G401 (cell line): ENCODE results near the gene TARBP1. TPM values are rescaled to one million over a fixed set of nuclear protein-coding genes. Genes with fewer than 3 reads are reported as not detected.
A peak's percentile ranks its signal among the peaks of the same experiment; 100 is the strongest.
"Not testable (repeated sequence)": the region's sequence is repeated elsewhere in the genome, so short reads cannot be mapped to it uniquely, and the experiment has no call there.

Source experiments
- DNase-seq: peaks from one replicate; pipeline ENCODE4 v3.0.0-alpha.2; 2015; ENCODE audit warnings: low spot score
- in situ Hi-C: cut with HindIII; loops from 2 replicates; pipeline ENCODE4 v1.10.0; 2016; ENCODE audit warnings: low sequenced_read_pairs, mixed read lengths
- total RNA-seq: library from RNA; depleted of rRNA; stranded (reverse); fragments of >200 nt; shearing (Covaris generic); gene quantifications from 2 replicates; pipeline ENCODE4 v1.2.3, GENCODE V29; 2014; rRNA removed

TARBP1 gene
- 19.8 and 21.7 TPM in 2 replicates for total RNA-seq

GRCh38 chr1:234478481-234479309 lies at the start of gene TARBP1:
TSS of gene TARBP1 (minus strand) at chr1:234479179. CDS start at chr1:234479103, 76 bp downstream.
- peak; percentile 74 for DNase-seq
- in situ Hi-C loops = no loop called here

DNA sequence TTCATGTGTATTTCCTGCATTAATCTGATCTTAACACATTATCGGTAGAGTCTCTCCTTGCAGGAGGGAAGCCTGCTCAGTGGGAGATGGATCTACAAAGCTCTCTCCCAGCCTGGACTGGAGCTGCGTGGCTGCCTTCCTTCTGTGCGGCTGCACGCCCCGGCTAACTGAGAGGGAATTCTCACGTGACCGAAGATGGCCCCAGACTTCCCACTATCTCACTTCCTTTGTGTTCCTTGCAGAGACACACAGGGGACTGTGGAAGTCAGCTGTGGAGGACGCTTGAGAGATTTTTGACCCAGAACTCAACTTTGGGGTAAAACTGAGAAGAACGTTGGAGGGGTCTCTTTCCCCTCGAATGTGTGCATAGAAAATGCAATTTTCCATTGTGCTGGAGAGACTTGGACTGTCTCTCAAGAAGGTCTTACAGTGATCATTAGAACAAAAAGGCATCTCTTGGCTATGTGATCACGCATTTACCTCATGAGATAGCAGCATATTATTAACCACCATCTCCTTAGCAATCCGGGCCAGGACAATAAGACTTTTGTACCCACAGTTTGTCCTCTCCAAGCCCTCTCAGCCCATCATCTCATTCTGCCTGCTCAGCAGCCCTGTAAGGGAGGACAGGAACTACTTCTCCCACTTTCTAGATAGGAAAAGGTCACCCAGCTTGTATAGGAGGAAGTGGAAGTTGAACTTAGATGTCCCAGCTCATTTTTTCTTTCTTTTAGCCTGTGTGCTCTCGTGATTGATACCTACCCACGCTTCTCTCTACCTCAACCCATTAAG lies 49.3 kb upstream of the TARBP1 start:
- DNase-seq = no peak
- in situ Hi-C loops = no loop called here

DNA sequence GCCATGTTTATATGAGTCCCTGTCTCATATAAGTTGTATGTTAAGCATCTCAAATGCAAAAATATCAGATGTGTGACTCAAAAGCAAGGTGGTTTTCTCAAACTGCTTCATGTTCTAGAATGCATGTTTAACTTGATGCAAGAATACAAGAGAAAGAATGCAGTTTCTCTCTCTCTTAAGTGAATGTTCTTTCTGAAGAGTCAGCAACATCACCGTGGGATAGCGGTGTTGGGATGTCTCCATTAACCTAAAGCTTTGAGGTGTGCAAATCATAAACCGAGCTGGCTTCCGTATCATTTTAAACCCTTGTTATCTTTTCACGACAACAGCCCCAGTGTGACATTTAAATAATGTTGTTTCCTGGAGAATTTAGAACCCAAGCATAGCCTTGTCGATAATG lies 48.4 kb upstream of the TARBP1 start:
- DNase-seq = no peak
- in situ Hi-C loops = no loop called here

GRCh38 chr1:234526922-234527321 lies 47.9 kb upstream of the TARBP1 start:
- in situ Hi-C loops = no loop called here
- DNase-seq = no peak

GRCh38 chr1:234525099-234525799 lies 46.3 kb upstream of the TARBP1 start:
- in situ Hi-C loops = no loop called here

DNA sequence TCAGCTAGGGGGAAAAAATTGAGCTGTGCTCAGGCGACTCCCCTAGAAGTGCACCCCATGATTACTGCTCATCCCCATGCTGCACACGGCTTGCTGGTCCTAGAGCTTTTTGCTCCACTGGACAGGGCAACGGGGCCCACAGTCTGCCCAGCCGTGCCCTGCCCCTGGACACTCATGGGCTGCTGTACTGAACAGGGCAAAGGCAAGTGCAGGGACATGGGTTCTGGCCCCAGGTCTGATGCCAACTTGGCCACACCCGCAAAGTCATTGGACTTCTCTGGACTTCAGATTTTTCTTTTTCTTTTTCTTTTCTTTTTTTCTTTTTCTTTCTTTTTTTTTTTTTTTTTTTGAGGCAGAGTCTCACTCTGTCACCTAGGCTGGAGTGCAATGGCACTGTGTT lies 42.9 kb upstream of the TARBP1 start:
- in situ Hi-C loops = no loop called here
- no peak for DNase-seq

More at GRCh38 chr1:234525099-234525799, 46.3 kb upstream of the TARBP1 start:
- no peak for DNase-seq

GRCh38 chr1:234520908-234521817 lies 42.2 kb upstream of the TARBP1 start:
- in situ Hi-C loops = no loop called here
- DNase-seq = no peak

DNA sequence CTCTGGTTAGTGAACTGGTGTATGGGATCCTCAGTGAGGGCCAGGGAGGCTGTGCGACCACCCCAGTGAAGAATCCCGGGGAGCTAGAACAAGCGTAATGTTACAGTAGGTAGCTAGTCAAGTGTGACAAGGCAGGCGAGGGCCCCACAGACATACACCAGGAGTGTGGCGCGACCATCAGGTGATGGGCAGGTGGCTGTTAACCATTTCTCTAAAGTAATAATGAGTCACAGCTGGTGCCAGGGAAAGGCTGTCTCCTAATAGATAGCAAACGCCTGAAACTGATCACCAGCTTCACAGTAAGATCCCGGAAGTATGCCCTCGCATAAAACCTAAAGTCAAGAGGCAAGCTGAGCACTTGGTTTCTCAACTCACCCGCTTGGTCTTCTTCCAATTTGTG lies 40.5 kb upstream of the TARBP1 start:
- DNase-seq = no peak
- in situ Hi-C loops = no loop called here

GRCh38 chr1:234518876-234519275 lies 39.9 kb upstream of the TARBP1 start:
- in situ Hi-C loops = no loop called here
- DNase-seq = no peak

- DNase-seq, in situ Hi-C loops: not testable (repeated sequence)
These were observed 39.1 kb upstream of the TARBP1 start for GRCh38 chr1:234518086-234518485.

GRCh38 chr1:234517110-234517802 lies 38.3 kb upstream of the TARBP1 start:
- in situ Hi-C loops = no loop called here
- no peak for DNase-seq

DNA sequence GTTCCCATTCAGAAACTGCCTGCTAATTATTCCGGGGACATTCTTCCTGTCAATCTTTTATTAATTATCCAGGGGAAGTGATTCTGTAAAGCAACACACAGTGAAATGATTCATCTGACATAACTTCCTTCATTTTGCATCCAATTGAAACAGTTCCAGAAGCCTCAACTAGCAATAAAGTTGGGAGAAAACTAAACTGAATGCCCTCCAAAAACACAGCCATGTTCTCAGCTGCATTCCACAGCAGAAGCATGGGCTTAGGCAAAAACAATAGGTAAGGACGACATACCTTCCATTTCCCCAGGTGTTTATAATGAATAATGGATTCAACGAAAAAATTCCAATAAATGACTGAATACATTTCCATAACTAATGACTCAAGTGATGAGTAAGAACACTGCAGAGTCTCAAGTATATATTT lies 36.9 kb upstream of the TARBP1 start:
- no peak for DNase-seq
- in situ Hi-C loops = no loop called here

DNA sequence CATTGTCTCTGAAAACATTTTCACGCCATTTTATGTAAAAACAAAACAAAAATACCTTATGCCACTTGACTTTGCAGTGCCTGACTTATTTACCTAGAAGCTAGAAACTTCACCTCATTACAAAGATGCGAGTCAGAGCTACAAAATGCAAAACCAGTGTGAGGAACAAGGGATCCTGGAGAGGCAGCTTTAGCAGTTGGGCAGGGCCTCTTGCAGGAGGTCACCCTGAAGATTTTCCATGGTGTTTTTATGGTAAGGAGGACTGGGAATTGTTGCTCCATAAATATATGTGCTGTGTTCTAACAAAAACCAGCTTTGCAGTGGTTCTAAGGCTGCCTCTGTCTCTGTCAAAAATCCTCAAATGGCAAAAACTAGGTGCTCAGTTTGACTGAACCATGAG lies 36.4 kb upstream of the TARBP1 start:
- in situ Hi-C loops = no loop called here
- no peak for DNase-seq

GRCh38 chr1:234512451-234512861 lies 33.5 kb upstream of the TARBP1 start:
- in situ Hi-C loops = no loop called here
- DNase-seq = no peak

DNA sequence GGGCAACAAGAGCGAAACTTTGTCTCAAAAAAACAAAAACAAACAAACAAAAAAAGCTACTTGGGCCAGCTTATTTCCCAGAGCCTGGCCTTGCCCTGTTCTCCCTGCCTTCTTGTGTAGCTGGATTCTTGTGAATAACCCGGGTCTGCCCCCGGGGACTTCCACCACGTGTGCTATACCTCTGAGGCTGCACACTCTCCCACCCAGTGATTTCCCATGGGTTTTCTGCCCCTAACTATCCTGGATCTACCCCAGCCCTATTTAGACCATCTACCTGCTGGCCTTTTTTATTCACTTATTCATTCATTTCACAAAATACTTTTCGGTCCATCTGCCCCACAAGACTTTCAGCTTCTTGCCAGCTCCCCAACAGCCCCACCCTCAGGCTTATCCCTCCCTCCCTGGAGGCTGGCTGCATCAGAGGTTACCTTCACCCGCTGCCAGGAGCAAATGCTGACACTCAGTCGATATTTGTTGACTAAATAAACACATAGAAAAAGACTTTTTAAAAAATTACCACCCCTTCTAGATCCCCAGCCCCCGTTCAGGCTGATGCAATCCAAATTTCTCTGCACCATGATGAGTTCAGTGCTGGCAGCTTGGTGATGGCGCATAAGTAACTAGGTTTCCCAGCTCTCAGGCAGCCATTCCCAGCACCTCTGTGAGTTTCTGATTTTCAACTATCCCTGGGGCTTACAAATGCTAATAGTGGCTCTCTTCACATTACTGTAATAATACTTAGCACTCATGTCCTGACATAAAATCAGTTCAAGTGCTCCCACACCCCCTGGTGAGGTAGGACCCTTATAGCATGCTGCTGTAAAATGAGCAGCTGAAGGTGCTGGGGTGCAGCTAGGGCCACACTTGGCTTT lies 30.7 kb upstream of the TARBP1 start:
- in situ Hi-C loops = loop anchor here (10.0 kb wide), 1 partner anchor 565 kb away; no protein-coding TSS in a partner anchor
- DNase-seq = no peak

- in situ Hi-C loops = loop anchor here (10.0 kb wide), 1 partner anchor 567 kb away; no protein-coding TSS in a partner anchor
- no peak for DNase-seq
These were observed 28.8 kb upstream of the TARBP1 start for GRCh38 chr1:234507626-234508387.
